ENCODE data around the gene WSCD1.
A peak's percentile ranks its signal among the peaks of the same experiment; 100 is the strongest.

WSCD1 gene

DNA sequence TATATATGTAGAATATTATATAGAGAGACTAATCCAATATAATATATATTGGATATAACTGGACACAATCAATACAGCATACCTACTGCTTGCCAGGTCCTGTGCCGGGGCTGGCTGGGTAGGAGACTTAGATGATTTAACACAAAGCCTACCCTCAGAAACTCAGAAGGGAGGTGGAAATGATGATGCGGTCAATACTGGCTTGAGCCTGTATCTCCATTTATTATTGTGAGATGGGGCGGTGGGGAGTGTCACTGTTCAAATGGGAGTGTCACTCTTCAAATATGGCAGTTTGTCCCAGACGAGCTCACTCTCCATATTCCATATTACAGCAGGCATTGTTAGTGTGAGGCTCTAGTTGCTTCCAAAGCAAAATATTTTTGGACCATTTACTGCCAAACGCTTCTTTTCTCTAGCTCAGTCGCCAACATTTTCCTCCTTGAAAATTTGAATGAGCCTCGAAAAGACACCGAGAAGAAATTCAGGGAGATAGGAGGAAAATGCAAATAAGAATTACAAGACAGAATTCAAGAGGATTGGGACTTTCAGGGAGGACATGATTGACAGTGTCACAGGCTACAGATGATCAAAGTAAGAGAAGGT lies 70.7 kb downstream of the WSCD1 start:
- POLR2A ChIA-PET, result interaction anchor here (0.6 kb wide), 1 partner anchor 13 kb away, joined by 3 read pairs; no protein-coding TSS in a partner anchor
- H3K9me3 ChIP-seq (ENCODE audit: control insufficient read depth, insufficient read depth, low read depth, low read length), result no peaks in the 10 kb centered on the region
- peak; percentile 83 for TF ChIP-seq WT1 (tag by site-specific recombination; IDR thresholded peaks at IDR 0.05)
- TF ChIP-seq, protein P1, sequence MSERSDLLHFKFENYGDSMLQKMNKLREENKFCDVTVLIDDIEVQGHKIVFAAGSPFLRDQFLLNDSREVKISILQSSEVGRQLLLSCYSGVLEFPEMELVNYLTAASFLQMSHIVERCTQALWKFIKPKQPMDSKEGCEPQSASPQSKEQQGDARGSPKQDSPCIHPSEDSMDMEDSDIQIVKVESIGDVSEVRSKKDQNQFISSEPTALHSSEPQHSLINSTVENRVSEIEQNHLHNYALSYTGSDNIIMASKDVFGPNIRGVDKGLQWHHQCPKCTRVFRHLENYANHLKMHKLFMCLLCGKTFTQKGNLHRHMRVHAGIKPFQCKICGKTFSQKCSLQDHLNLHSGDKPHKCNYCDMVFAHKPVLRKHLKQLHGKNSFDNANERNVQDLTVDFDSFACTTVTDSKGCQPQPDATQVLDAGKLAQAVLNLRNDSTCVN (tag by site-specific recombination; optimal IDR thresholded peaks at IDR 0.05), result no peak
- TF ChIP-seq, protein P2, sequence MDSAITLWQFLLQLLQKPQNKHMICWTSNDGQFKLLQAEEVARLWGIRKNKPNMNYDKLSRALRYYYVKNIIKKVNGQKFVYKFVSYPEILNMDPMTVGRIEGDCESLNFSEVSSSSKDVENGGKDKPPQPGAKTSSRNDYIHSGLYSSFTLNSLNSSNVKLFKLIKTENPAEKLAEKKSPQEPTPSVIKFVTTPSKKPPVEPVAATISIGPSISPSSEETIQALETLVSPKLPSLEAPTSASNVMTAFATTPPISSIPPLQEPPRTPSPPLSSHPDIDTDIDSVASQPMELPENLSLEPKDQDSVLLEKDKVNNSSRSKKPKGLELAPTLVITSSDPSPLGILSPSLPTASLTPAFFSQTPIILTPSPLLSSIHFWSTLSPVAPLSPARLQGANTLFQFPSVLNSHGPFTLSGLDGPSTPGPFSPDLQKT (IDR thresholded peaks at IDR 0.05; ENCODE audit: borderline replicate concordance, low read depth, low read length), result no peak
- no peaks in the 10 kb centered on the region for H3K36me3 ChIP-seq (ENCODE audit: control insufficient read depth in 2 of 2, insufficient read depth in 1 of 2, low read length in 2 of 2)
- no peak overlapping the region for H3K27ac ChIP-seq (ENCODE audit: extremely low read depth, low read depth, low read length)
- H3K4me1 ChIP-seq (ENCODE audit: control insufficient read depth, insufficient read depth, low read length), result no peaks in the 10 kb centered on the region; the same call in 1 of the 2 replicates
- no peak overlapping the region for H3K4me3 ChIP-seq (ENCODE audit: low read depth, low read length)
- CTCF ChIA-PET, result interaction anchor here (0.6 kb wide), 1 partner anchor 505 kb away, joined by 3 read pairs; no protein-coding TSS in a partner anchor

DNA sequence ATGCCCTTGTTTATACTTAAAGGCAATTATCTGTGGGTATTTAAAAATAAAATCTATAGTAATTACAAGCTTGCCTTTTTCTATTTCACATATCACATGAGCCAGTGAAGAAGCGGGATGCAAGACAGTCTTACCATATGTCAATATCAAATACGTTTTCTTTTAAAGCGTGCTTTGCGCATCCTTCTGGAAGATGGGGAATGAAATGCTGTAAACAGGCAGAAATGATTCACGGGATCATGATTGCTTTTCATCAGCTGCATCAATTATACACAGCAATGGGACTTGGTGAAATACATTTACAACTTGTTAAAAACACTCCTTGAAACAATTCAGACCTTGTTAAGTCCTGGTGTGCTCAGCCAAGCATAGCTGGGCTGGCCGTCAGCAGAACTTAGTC lies 72.5 kb downstream of the WSCD1 start:
- TF ChIP-seq, protein P3, sequence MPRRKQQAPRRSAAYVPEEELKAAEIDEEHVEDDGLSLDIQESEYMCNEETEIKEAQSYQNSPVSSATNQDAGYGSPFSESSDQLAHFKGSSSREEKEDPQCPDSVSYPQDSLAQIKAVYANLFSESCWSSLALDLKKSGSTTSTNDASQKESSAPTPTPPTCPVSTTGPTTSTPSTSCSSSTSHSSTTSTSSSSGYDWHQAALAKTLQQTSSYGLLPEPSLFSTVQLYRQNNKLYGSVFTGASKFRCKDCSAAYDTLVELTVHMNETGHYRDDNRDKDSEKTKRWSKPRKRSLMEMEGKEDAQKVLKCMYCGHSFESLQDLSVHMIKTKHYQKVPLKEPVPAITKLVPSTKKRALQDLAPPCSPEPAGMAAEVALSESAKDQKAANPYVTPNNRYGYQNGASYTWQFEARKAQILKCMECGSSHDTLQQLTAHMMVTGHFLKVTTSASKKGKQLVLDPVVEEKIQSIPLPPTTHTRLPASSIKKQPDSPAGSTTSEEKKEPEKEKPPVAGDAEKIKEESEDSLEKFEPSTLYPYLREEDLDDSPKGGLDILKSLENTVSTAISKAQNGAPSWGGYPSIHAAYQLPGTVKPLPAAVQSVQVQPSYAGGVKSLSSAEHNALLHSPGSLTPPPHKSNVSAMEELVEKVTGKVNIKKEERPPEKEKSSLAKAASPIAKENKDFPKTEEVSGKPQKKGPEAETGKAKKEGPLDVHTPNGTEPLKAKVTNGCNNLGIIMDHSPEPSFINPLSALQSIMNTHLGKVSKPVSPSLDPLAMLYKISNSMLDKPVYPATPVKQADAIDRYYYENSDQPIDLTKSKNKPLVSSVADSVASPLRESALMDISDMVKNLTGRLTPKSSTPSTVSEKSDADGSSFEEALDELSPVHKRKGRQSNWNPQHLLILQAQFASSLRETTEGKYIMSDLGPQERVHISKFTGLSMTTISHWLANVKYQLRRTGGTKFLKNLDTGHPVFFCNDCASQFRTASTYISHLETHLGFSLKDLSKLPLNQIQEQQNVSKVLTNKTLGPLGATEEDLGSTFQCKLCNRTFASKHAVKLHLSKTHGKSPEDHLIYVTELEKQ (tag by site-specific recombination; IDR thresholded peaks at IDR 0.05; ENCODE audit: borderline replicate concordance), result no peak
- TF ChIP-seq ZNF112 (tag by site-specific recombination; IDR thresholded peaks at IDR 0.05) (no peak), WT1 (tag by site-specific recombination; IDR thresholded peaks at IDR 0.05) (peak; percentile 23; the same call in 1 of the 2 replicates)
- no peaks in the 10 kb centered on the region for H3K36me3 ChIP-seq (ENCODE audit: control insufficient read depth in 2 of 2, insufficient read depth in 1 of 2, low read length in 2 of 2)
- CTCF ChIA-PET, result interaction anchor here (0.9 kb wide), 1 partner anchor 280 kb away, joined by 3 read pairs; no protein-coding TSS in a partner anchor
- no peak overlapping the region for H3K4me3 ChIP-seq (ENCODE audit: low read depth, low read length)
- H3K4me1 ChIP-seq (ENCODE audit: control insufficient read depth, insufficient read depth, low read length), result no peaks in the 10 kb centered on the region; the same call in 1 of the 2 replicates
- H3K27ac ChIP-seq (ENCODE audit: extremely low read depth, low read depth, low read length), result no peak overlapping the region
- no peaks in the 10 kb centered on the region for H3K9me3 ChIP-seq (ENCODE audit: control insufficient read depth, insufficient read depth, low read depth, low read length)
- POLR2A ChIA-PET, result no interaction called here

DNA sequence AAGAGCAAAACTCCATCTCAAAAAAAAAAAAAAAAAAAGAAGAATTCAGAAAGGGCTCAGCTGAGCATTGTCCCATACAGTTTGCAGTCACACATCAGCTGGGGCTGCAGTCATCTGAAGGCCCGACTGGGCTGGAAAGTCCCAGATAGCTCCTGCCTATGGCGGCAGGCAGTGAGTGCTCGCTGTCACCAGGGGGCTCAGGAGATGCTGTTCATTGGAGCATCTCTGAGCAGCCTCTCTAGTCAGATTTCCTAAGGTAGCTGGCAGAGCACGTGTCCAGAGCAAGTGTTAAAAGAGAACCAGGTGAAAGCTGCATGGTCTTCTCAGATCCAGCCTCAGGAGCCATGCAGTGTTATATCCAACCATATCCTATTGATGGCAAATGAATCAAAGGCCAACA lies 75.8 kb downstream of the WSCD1 start:
- H3K27ac ChIP-seq (ENCODE audit: extremely low read depth, low read depth, low read length), result no peak overlapping the region
- no peak overlapping the region for H3K4me3 ChIP-seq (ENCODE audit: low read depth, low read length)
- H3K4me1 ChIP-seq (ENCODE audit: control insufficient read depth, insufficient read depth, low read length), result no peaks in the 10 kb centered on the region
- no peaks in the 10 kb centered on the region for H3K36me3 ChIP-seq (ENCODE audit: control insufficient read depth in 2 of 2, insufficient read depth in 1 of 2, low read length in 2 of 2)
- TF ChIP-seq ZNF48 (tag by site-specific recombination; IDR thresholded peaks at IDR 0.05) (no peak), ZNF2 (tag by site-specific recombination; IDR thresholded peaks at IDR 0.05) (no peak), ZNF335 (tag by site-specific recombination; conservative IDR thresholded peaks at IDR 0.05) (no peak), ZNF248 (tag by site-specific recombination; IDR thresholded peaks at IDR 0.05) (no peak), ZIC2 (tag by site-specific recombination; IDR thresholded peaks at IDR 0.05) (no peak), KLF16 (tag by site-specific recombination; IDR thresholded peaks at IDR 0.05) (no peak), ZNF23 (tag by site-specific recombination; IDR thresholded peaks at IDR 0.05; ENCODE audit: borderline replicate concordance) (no peak), ZNF777 (tag by site-specific recombination; IDR thresholded peaks at IDR 0.05; ENCODE audit: borderline replicate concordance) (no peak), ZNF529 (tag by site-specific recombination; IDR thresholded peaks at IDR 0.05; ENCODE audit: insufficient replicate concordance) (no peak), ZNF629 (tag by site-specific recombination; IDR thresholded peaks at IDR 0.05) (no peak), ZNF311 (tag by site-specific recombination; IDR thresholded peaks at IDR 0.05; ENCODE audit: borderline replicate concordance) (no peak), SP7 (tag by site-specific recombination; IDR thresholded peaks at IDR 0.05) (no peak), ZNF623 (tag by site-specific recombination; IDR thresholded peaks at IDR 0.05) (no peak), REPIN1 (tag by site-specific recombination; IDR thresholded peaks at IDR 0.05; ENCODE audit: low read depth) (no peak), ZNF530 (tag by site-specific recombination; IDR thresholded peaks at IDR 0.05; ENCODE audit: low read depth) (no peak)
- TF ChIP-seq, protein P4, sequence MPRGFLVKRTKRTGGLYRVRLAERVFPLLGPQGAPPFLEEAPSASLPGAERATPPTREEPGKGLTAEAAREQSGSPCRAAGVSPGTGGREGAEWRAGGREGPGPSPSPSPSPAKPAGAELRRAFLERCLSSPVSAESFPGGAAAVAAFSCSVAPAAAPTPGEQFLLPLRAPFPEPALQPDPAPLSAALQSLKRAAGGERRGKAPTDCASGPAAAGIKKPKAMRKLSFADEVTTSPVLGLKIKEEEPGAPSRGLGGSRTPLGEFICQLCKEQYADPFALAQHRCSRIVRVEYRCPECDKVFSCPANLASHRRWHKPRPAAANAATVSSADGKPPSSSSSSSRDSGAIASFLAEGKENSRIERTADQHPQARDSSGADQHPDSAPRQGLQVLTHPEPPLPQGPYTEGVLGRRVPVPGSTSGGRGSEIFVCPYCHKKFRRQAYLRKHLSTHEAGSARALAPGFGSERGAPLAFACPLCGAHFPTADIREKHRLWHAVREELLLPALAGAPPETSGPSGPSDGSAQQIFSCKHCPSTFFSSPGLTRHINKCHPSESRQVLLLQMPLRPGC (tag by site-specific recombination; IDR thresholded peaks at IDR 0.05), result no peak
- ChIA-PET POLR2A (interaction anchor here (0.6 kb wide), 1 partner anchor 540 kb away, joined by 3 read pairs; no protein-coding TSS in a partner anchor), CTCF (no interaction called here)
- H3K9me3 ChIP-seq (ENCODE audit: control insufficient read depth, insufficient read depth, low read depth, low read length), result no peaks in the 10 kb centered on the region

Data from HEK293 (cell line).